T1000 (cell line): ENCODE measurements around the gene CCDC200.
"Not testable (repeated sequence)": the region's sequence is repeated elsewhere in the genome, so short reads cannot be mapped to it uniquely, and the experiment has no call there.

Experiments used
- DNase-seq: peaks from one replicate; lab custom pipeline; 2025; ENCODE audit warnings: mixed read lengths; lab: John Stamatoyannopoulos, UW

Gene CCDC200

DNA sequence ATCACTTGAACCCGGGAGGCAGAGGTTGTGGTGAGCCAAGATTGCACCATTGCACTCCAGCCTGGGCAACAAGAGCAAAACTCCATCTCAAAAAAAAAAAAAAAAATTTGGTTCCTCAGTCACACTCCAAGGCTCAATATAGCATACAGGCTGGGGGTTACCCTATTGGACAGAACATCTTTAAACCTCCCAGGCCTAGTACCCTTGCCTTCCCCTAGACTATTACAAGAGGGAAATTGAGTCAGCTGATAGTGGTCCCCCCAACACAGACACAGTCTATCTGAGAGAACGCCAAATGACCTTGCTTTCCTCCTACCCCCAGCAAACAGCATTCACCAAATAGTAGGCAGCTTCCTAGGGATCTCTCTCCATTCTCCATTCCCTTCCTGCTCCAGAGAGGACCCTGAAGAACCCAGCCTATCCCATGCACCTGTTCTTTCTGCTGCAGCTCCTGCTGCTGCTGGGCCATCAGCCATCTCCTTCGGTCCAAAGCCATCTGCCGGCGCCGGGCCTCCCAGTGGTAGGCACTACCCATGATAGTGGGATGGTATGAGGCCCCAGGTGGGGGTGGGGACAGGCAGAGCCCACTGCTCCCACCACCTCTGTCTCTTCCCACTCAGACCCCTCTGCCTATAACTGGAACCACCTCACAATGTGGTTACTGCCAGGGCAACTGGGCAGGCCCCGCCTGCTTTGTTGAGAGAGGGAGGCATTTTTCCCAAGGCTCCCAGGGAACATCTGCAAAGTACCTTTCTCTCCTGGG is at the start of gene CCDC200:
CCDC200 (minus strand) TSS at position 604 of the 763 bp plus-strand sequence; CDS start at position 535, 69 bp downstream.
- not testable (repeated sequence) for DNase-seq

- DNase-seq: not testable (repeated sequence)
These were observed 44.5 kb upstream of the CCDC200 start for GRCh38 chr17:43272914-43273313.

DNA sequence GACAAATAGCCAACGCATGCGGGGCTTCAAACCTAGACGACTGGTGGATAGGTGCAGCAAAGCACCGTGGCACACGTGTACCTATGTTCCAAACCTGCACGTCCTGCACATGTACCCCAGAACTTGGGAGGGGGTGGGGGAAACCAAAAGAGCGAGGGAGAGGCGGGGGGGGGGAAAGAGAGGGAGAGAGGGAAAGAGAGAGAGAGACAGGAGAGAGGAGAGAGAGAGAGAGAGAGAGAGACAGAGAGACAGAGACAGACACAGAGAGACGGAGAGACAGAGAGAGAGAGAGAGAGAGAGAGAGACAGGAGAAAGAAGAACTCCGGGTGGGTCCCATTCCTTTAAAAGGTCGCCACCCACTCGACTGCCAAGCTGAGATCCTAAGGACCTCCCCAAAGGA is 44.1 kb upstream of the CCDC200 start:
- DNase-seq: not testable (repeated sequence)

GRCh38 chr17:43270552-43271504 is 42.4 kb upstream of the CCDC200 start:
- not testable (repeated sequence) for DNase-seq

- not testable (repeated sequence) for DNase-seq
These were observed 18.0 kb upstream of the CCDC200 start for GRCh38 chr17:43246456-43246855.

- DNase-seq: not testable (repeated sequence)
These were observed 12.4 kb upstream of the CCDC200 start for GRCh38 chr17:43240596-43241352.

DNA sequence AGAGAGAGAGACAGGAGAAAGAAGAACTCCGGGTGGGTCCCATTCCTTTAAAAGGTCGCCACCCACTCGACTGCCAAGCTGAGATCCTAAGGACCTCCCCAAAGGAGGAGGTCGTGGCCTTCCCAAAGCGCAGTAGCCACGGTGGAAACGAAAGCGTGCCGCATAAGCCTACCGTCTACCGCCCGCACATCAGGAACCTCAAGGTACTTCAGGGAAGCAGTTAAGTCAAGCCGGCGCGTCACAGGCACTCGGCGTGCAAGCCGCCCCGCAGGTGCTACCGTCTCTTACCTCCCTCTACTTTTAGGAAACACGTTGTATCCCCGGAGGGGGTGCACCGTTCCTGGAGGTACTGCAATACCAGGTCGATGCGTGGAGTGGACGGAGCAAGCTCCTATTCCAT is 11.2 kb upstream of the CCDC200 start:
- DNase-seq: not testable (repeated sequence)

DNA sequence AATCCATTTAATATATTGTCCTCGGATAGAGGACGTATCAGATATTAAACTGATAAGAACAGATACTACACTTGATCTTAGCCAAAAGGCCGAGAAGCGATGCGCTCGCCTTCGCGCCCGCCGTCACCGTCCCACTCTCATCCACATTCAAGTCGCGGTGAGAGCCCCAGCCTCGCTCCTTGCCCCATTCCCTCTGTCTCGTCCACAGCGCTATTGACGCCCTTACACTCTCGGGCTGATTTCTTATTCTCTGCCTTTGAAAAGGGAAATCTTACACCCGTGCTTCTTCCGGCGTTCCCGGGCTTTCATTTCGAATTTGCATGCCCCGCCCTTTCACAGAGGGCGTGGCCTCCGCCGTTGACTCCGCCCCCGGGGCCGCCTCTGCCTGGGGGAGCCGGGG is 5.5 kb upstream of the CCDC200 start, which contains the start of gene RNU2-1:
RNU2-1 (minus strand) TSS at position 101 of the 400 bp plus-strand sequence.
- not testable (repeated sequence) for DNase-seq

- DNase-seq: not testable (repeated sequence)
These were observed 4.8 kb upstream of the CCDC200 start for GRCh38 chr17:43233263-43233662.

- DNase-seq: not testable (repeated sequence)
These were observed 3.7 kb upstream of the CCDC200 start for GRCh38 chr17:43232021-43232699.

DNA sequence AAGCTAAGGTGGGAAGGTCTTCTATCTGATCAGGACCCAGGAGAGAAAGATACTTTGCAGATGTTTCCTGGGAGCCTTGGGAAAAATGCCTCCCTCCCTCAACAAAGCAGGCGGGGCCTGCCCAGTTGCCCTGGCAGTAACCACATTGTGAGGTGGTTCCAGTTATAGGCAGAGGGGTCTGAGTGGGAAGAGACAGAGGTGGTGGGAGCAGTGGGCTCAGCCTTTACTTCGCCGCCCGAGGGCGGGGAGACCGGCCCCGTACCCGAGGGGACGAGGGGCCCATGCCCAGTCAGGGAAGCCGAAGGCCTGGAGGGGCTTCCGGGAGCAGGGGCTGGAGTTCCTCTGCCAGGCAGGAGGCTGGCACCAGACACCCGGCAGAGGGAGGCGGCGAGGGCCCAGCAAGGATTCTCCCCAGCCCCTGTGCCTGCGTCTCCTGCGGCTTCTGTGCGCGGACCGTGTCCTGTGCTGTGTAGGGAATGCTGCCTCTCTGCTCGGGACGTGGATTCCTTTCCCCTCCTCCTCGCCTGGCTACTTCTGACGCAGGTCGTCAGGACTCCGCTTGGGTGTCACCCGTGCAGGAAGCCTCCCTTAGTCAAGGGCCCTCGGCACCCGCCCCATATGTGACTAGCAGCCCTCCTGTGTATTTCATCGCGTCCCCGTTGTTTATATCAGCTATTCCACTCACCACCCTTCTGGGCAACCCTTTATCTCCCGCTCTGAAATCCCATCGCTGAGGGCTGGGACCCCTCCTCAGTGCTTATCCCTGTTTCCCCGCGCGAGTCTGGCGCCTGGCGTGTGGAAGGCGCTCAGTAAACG is 3.0 kb upstream of the CCDC200 start:
- DNase-seq: not testable (repeated sequence)

- DNase-seq: no peak
These were observed 2.0 kb downstream of the CCDC200 start for GRCh38 chr17:43226393-43226792.

DNA sequence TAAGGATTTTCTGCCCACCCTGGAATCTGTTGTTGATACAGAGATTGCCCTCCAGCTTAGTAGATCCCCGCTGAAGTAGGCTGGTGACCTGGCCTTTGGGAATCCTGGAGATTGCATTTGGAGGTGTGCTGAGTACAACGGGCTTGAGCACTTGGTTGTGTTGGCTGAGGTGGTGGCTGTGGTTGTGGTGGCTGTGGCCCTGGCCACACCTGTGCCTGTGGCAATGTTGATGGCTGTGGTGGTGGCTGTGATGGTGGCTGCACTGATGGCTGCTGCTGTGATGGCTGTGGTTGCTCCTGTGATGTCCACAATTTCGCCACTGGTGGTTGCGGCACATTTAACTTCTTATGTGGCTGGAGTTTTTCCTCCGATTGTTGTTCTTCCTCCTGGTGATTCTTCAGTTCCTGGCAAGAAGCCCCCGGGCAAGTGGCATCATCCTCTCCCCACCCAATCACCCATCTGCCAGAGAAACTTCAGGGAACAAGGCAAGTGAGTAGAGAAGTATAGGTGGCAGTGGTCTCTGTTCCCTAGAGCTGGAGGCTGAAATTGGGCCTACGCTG is 4.2 kb downstream of the CCDC200 start:
- no peak for DNase-seq

GRCh38 chr17:43220511-43221125 is 7.8 kb downstream of the CCDC200 start:
- DNase-seq: no peak

- no peak for DNase-seq
These were observed 8.6 kb downstream of the CCDC200 start for GRCh38 chr17:43219746-43220380.

GRCh38 chr17:43219001-43219400 is 9.4 kb downstream of the CCDC200 start:
- no peak for DNase-seq

DNA sequence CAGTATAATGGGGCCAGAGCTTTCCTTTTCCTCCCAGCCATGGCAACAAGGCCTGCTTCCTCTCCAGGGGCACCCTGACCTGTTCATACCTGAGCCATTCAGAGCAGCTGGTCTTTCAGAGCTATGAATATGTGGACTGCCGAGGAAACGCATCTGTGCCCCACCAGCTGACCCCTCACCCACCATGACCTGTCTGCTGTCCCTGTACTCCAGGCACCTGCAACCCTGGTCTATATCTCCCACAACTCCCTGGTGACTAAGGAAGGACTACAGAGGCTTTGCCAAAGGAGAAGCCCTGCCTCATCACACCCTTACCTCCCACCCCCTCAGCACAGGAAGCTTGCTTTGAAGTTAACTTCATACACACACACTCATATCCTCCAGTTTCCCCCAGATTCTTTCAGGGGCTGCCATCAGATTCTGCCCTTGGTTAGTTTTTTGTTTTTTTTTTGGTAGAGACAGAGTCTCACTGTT is 10.8 kb downstream of the CCDC200 start:
- no peak for DNase-seq

GRCh38 chr17:43216762-43217613 is 11.4 kb downstream of the CCDC200 start:
- DNase-seq: no peak
